Stimulated activated CD4-positive, alpha-beta T cell treated with anti-CD3 and anti-CD28 coated beads, Interleukin-1b, Interleukin-23, amount 100 ng/mL, for 4 hours (primary cell): ENCODE measurements around the gene BRD2.

Experiments used
- DNase-seq, 2 donors: peaks; one replicate each; pipeline ENCODE4 v3.0.0-alpha.2; 2020; ENCODE audit warnings: low read depth in 2 of 2

BRD2 gene

GRCh38 chr6:32949113-32949512 is 19.3 kb upstream of the BRD2 start:
- DNase-seq: no peak

DNA sequence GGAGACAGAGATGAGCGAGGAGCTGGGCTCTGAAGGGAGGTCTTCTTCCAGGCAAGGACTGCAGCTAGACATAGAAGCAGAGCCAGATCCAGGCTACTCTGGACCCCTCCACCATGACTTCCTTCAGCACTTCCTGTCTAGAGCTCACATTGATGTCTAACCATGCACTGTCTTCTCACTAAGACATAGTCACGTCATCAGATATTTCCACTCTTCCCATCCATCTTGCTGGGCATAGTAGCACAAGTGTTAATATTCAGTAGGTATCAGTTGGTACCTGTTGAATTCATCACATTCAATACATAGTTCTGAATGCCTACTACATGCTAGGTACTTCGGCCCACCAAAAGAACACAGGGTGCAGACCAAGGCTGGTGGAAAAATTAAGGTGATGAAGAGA is 18.4 kb upstream of the BRD2 start:
- DNase-seq: no peak

DNA sequence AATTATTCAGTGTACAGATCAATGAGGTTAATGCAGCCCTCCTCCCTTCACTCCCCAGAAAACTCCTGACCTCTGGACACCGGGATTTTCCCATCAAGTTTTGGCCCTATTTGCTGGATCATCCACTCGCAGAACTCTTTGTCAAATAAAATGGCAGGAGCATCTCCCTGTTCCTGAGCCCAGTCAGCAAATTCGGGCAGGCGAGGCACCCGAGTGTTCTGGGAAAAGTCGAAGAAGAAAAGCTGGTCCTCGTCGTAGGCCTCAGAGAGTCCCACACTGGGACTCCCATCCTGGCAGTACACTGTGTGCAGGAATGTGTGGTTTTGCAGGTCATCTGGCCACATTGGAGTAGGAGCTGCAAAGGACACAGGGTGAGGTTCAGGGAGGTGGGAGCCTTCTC is 17.9 kb upstream of the BRD2 start:
- DNase-seq: no peak

DNA sequence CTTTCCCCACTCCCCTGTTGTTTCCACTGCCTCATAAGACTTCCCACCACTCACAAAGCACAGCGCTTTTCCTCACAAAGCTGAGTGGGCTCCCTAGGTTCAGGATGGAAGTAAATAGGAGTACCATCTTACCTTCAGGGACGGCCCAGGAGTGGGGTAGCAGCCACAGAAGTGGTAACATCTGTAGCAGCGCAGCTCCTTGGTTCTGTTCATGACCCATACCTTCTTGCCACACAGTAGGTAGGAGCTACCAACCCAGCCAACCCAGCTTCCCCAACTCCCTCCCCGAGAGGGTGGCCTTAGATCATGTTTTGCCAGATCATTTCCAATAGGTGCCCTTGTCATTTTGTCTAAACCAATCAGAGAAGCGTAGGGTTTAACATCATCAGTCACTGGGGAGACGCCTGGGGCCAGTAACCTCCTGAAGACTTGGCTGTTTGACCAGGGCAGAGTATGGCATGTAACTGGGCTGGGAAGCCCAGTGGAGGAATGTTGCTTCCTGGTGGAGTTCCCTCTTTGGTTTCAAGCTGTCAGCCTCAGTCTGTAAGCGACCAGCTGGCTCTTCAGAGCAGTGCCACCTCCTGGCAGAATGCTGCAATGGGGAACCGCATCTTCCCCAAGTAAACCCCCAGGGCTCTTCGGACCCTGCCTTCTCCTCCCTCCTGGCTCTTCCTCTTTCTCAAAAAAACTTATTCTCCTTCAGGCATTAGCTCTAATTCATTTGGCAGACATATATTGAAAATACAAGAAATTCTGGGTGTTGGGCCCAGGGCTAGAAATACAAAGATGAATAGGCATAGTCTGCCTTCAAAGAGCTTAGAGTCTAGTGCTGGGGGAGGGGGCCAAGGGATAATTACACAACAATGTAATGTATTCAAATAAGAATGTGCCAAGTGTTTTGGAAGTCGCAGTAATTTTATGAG is 15.3 kb upstream of the BRD2 start, which contains the start of gene HLA-DMA:
Gene HLA-DMA, minus strand, starts transcription at position 281 of the 923 bp plus-strand sequence. Its CDS starts 61 bp downstream, at position 220.
- DNase-seq: peak; percentile 42 to 56

DNA sequence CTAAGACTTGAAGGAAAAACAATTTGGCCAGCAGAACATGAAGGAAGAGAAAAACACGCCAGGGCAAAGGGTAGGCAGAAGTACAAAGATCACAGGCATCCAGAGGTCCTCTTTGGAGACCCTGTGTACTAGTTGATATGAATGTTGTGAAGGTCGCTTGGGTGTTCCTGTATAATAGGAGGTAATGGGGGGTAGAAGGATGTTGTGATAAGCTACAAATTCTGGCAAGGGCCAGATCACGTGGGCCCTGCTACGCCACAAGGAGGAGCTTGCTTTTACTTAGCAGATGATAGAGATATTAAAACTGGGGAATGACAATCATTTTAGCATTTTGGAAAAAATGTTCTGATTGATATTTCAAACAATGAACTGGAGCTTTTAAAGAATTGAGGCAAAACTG is 14.6 kb upstream of the BRD2 start:
- DNase-seq: no peak

GRCh38 chr6:32954267-32954666 is 14.1 kb upstream of the BRD2 start:
- no peak for DNase-seq

DNA sequence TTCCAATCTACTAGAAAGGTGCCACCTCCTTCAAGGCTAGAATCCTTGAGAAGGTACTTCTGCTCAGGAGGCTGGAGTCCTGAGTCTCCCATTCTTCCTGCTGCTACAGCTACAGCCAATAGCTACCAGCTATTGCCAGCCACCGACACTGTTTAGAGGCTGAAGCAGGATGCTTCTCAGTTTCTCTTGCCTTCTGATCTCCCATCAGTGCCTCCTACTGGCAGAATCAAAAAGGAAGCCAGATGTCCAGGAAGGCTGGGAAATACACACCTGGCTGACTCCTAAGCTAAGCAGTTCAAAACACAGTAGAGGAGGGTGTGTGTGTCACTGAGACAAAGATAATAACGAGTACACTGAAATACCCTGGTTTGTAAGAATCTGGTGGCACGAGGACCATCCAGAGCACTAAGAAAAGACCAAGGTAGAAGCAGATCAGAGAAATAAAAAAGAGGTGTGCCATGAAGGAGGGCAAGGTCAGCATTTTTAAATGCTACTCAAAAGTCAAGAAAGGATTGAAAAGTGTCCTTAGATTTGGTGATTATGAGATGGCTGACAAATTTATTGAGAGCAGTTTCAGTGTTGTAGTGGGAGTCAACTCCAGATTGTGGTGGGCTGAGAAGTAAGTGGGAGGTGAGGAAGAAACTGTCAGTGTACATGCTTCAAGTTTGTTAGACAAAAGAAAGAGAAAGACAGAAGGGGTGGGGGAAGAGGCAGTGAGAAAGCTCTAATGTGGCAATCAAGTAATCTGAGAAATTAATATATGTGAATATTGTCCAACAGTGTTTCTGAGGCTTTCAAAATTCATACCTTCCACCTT is 13.2 kb upstream of the BRD2 start:
- no peak for DNase-seq

DNA sequence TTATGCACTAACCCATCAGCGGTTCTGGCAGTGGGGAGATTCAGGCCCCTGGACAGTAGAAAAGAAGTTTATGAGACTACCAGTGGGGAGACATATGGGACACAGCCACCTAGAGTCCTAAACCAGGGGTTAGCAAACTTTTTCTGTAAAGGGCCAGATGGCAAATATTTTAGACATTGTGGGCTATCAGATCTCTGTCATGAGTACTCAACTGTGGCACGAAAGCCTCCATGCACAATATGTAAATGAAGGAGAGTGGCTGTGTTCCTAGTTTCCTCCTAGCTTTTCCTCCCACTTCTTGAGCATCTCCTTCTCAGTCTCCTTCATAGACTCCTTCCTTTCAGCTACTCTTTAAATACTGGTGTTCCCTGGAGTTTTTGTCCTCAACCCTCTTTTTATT is 12.2 kb upstream of the BRD2 start:
- no peak for DNase-seq

DNA sequence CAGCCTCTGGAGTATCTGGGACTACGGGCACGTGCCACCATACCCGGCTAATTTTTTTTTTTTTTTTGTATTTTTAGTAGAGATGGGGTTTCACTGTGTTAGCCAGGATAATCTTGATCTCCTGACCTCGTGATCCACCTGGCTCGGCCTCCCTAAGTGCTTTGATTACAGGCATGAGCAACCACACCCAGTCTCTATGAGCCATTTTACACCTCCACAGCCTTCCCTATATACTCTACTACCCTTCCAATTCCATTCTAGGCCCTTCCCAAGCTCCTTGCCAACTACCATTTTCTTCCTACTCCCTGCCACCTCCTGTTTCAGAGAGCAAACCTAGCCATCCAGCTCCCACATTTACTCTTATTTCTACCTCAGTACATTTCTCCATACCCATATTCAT is 7.8 kb upstream of the BRD2 start:
- no peak for DNase-seq

DNA sequence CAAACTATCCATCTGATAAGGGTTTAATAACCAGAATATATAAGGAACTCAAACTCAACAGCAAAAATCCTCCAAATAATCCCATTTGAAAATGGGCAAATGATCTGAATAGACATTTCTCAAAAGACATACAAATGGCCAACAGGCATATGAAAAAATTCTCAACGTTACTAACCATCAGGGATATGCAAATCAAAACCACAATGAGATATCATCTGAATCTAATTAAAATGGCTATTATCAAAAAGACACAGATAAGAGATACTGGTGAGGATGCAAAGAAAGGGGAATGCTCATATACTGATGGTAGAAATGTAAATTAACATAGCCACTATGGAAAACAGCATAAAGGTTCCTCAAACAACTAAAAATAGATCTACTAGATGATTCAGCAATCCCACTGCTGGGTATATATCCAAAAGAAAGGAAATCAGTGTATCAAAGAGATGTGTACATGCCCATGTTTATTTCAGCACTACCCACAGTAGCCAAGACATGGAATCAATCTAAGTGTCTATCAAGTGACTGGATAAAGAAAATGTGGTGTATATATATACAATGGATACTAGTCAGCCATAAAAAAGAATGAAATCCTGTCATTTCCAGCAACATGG is 6.1 kb upstream of the BRD2 start:
- no peak for DNase-seq

DNA sequence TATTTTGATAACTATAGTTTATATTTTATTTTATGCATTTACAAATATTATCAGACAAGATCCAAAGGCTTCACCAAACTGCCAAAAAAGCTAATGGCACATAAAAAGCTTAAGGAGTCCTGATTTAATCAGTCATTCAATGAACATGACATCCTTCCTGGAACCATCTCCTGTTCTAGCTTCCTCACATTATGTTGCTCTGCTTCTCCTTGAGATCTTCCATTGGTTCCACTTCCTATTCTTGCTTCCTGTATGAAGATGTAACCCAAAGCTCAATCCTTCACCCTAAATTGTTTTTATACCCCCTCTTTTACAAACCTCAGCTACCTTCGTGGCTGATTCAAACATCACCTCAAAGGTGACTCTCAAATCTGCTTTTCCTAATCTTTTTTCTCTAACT is 4.5 kb upstream of the BRD2 start:
- no peak for DNase-seq

- DNase-seq: no peak
These were observed 3.6 kb upstream of the BRD2 start for GRCh38 chr6:32964776-32965175.

DNA sequence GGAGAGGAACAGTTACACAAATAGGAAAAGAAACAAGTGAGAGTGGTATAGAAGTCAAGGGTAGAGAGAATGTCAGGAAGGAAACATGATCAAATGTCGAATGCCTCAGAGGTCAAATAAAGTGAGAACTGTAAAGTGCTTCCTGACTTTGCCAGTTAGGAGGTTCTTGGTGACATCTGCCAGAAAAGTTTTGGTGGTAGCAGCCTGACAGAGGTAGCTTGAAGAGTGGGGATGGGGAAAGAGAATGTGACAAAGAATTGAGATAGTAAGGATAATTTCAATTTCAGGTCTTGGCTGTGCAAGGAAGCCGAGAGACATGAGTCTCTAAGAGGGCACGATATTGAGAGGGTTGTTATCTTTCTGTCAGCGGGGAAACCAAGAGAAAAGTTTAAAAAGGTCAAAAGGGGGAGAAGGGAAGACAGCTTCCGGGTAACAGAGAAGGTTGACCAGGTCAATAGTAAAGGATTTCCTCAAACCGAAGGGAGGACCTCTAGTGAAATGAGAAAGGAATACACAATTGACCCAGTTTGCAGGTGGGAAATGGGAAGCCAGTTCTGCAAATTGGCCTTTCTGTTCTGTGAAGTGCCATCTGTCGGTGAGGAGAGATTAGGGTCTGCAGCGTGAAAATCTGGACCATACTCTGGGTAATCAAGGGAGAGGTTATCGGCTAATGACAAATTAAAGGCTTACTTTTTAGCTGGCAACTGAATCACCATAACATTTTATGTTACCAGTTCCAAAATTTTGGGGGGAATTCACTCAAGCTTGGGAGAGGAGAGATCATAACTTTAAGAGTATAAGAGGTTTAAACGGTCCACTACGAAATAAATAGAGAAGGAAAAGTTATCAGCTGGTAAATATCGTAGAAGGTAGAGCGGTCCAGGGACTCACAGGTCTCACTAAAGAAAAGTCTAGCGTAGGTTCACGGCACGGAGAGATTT is 973 bp upstream of the BRD2 start:
- DNase-seq: no peak

DNA sequence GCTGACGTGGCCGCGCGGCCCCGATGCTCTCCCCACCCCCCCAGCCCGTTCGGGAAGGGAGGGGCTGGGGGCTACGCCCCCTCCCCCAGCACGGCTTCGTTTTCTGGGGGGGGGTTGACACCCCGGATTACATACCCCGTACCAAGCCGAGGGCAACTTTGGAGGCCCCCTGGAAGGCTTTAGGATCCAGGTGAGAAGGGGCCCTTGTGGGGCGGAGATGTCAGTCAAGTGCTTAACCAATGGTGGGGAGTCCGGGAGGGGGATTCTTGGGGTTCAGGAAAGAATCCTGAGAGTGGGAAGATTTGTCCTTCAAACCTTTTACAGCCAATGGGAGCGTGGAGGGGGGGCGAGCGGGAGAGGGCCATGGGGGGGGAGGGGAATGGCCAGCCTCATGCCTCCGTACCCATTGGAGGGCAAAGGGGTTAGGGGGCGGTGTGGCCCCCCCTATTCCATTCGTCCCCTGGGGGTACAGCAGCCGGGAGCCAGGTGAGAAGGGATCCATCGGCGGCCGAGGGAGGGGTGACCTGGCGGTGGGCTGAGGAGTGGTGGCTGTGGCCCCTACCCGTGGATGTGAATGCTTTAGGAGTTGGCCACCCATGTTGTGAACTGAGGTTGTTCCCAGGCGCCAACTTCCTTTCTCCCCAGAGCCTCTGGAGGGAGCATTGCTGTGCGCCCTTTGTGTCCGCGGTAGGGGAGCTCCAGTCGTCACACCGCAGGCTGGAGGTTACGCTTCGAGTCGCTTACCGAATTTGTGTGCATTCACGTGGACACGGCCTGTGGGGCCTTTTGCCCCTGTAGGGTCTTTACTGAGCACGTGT is 682 bp downstream of the BRD2 start:
- peak in 1 of 2 donors; percentile 69 for DNase-seq

DNA sequence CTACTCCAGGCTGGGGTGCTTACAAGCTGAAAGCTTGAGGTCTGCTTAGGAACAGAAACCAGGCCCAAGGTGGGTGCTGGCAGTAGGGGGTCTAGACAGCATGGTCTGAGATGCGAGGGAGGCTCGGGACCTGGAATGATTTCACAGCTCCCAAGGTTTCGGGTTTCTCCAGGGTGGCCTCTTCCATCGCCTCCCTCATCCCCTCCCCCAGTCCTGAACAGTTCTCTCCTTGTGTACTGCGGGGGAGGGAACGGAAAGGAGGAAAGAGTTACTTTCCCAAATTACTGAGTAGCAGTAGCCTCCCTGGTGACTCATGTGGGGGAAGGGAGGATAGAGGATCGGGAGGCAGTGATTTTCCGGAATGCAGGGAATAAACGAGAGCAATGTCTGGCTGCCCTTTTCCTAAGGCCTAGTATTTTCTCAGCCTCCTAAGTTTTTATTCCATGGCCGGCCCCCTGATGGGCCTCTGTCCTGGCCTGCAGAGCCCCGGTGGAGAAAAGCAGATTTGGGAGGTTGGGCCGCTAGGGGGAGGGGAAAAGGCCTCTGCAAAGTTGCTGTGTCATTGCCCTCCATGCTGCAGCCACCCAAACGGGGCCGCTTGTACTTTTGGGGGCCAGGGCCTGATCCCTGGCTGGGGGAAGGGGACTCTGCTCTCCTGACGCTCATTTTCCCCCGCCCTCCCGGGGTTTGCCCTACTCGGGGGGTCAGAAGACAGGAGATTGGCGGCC is 1.5 kb downstream of the BRD2 start:
- DNase-seq: peak; percentile 45 to 59

- DNase-seq: peak; percentile 70 to 75
These were observed 2.2 kb downstream of the BRD2 start for GRCh38 chr6:32970413-32971241.

- DNase-seq: no peak
These were observed 2.8 kb downstream of the BRD2 start for GRCh38 chr6:32971242-32971580.

GRCh38 chr6:32971581-32972352 is 3.4 kb downstream of the BRD2 start:
- DNase-seq: peak; percentile 98 to 100
